AG10803 (cell line): ENCODE data around the gene CFAP74.
A peak's percentile ranks its signal among the peaks of the same experiment; 100 is the strongest.

Source experiments
- DNase-seq: peaks from one replicate; pipeline ENCODE4 v3.0.0; 2010; ENCODE audit warnings: low read depth
- H3K4me3 ChIP-seq: 2 replicates; pipeline ENCODE4 v1.5.1; 2011; ENCODE audit warnings: mild to moderate bottlenecking, low read length, control low read depth
- TF ChIP-seq, protein P1 (sequence below): conservative IDR thresholded peaks from 2 replicates; pipeline ENCODE4 v1.5.1; 2011; ENCODE audit warnings: mild to moderate bottlenecking, low read length, control low read depth, inconsistent platforms

The CFAP74 gene

DNA sequence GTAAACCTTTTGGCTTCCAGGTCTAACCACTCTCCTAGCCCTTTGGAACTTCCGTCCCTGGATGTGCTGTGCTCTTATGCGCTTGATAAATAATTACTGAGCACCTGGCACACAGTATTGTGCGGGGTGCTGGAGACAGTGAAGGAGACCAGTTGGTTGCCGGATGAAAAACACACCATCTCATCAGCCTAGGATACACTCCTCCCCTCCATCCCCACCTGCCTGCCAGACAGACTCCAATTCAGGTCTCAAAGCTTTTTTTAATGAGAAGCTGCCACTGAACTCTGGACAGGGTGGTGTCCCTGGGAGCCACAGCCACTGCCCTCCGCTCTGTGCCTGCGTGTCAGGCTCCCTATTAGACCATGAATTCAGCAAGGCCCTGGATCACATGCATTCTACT, 121.9 kb downstream of the CFAP74 start:
- H3K4me3 ChIP-seq = no peak overlapping the region
- DNase-seq = no peak
- TF ChIP-seq, protein P1, sequence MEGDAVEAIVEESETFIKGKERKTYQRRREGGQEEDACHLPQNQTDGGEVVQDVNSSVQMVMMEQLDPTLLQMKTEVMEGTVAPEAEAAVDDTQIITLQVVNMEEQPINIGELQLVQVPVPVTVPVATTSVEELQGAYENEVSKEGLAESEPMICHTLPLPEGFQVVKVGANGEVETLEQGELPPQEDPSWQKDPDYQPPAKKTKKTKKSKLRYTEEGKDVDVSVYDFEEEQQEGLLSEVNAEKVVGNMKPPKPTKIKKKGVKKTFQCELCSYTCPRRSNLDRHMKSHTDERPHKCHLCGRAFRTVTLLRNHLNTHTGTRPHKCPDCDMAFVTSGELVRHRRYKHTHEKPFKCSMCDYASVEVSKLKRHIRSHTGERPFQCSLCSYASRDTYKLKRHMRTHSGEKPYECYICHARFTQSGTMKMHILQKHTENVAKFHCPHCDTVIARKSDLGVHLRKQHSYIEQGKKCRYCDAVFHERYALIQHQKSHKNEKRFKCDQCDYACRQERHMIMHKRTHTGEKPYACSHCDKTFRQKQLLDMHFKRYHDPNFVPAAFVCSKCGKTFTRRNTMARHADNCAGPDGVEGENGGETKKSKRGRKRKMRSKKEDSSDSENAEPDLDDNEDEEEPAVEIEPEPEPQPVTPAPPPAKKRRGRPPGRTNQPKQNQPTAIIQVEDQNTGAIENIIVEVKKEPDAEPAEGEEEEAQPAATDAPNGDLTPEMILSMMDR = no peak

GRCh38 chr1:1880617-1881312, 122.8 kb downstream of the CFAP74 start:
- H3K4me3 ChIP-seq = no peak overlapping the region
- TF ChIP-seq, protein P1 = no peak
- DNase-seq = no peak

DNA sequence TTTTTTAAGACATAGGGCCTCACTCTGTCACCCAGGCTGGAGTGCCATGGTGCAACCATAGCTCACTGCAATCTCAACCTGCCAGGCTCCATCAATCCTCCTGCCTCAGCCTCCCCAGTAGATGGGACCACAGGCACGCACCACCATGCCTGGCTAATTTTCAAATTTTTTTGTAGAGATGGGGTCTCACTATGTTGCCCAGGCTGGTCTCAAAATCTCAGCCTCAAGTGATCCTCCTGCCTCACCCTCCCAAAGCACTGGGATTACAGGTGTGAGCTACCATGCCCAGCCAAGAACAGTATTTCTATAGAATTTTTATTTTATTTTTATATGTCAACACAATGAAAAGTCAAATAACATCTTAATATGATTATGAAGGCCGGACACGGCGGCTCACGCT, 123.6 kb downstream of the CFAP74 start:
- TF ChIP-seq, protein P1 = no peak
- no peak for DNase-seq

DNA sequence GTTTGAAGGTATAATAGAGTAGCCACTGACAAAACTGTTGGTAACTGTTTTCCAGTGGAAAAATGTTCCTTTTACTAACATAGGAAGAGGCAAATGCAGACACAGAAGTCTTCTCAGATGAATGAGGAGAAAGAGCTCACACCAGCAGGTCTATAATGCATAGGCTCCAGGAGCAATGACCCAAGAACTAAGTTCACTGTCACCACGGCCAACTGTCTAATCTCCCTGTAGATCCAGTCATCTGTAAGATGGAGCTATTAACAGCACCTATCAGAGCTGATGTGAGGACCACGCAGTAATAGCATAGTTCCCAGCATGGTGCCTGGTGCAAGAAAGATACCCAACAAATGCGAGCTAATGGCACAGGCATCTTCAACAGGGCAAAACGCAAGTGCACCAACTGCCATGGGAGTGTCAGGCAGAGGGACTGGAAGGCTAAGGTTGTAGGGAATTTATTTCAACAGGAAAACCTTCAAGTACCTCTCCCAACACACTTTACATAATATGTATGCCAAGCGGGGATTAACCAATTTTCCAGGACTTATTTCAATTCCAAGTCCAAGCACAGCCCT, 125.6 kb downstream of the CFAP74 start:
- TF ChIP-seq, protein P1 = no peak
- DNase-seq = no peak
- no peak overlapping the region for H3K4me3 ChIP-seq

More for the DNA sequence above, 123.6 kb downstream of the CFAP74 start:
- H3K4me3 ChIP-seq = no peak overlapping the region

GRCh38 chr1:1876335-1876930, 127.2 kb downstream of the CFAP74 start:
- peak; percentile 62 for DNase-seq
- H3K4me3 ChIP-seq = no peak overlapping the region
- TF ChIP-seq, protein P1 = no peak

- TF ChIP-seq, protein P1 = no peak
- no peak overlapping the region for H3K4me3 ChIP-seq
- DNase-seq = no peak
These were observed 127.7 kb downstream of the CFAP74 start for GRCh38 chr1:1875932-1876331.

DNA sequence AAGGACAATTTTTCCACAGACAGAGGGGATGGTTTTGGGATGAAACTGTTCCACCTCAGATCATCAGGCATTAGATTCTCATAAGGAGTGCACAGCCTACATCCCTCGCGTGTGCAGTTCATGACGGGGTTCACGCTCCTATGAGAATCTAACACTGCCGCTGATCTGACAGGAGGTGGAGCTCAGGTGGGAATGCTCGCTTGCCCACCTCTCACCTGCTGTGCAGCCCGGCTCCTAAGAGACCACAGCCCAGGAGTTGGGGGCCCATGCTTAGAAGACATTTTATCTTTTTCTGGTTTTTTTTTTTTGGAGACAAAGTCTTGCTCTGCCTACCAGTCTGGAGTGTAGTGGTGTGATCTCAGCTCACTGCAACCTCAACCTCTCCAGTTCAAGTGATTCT, 128.7 kb downstream of the CFAP74 start:
- no peak for DNase-seq
- H3K4me3 ChIP-seq = no peak overlapping the region
- TF ChIP-seq, protein P1 = no peak
